ENCODE measurements around the gene ADK. TPM values are rescaled to one million over a fixed set of nuclear protein-coding genes. Genes with fewer than 3 reads are reported as not detected.
A peak's percentile ranks its signal among the peaks of the same experiment; 100 is the strongest.

The ADK gene
- total and polyA plus RNA-seq, 8 donors = 44.8 to 68.6 (median 57.5) TPM

- no peak for TF ChIP-seq CTCF (IDR thresholded peaks at IDR 0.05)
Measured at GRCh38 chr10:74733612-74734011, 582.6 kb downstream of the ADK start.

GRCh38 chr10:74736029-74736428 lies 585.0 kb downstream of the ADK start:
- intact Hi-C loops (cut with DNase I) = no loop called here
- no peak for DNase-seq

More at GRCh38 chr10:74733612-74734011, 582.6 kb downstream of the ADK start:
- Histone ChIP-seq H3K9me3 (peaks cover 0 to 3% of the 10 kb centered on the region in 2 donors), H3K4me1 (peaks cover 0 to 6% of the 10 kb centered on the region in 2 donors), H3K27me3 (no peaks in the 10 kb centered on the region), H3K36me3 (no peaks in the 10 kb centered on the region), H3K4me3 (no peak overlapping the region), H3K27ac (no peak overlapping the region)
- DNase-seq = no peak
- intact Hi-C loops (cut with DNase I) = no loop called here
- no peak for ATAC-seq

GRCh38 chr10:74738052-74738451 lies 587.0 kb downstream of the ADK start:
- H3K9me3 ChIP-seq = peaks cover 0 to 3% of the 10 kb centered on the region in 2 donors
- H3K4me3 ChIP-seq = no peak overlapping the region
- no peak for DNase-seq
- peaks cover 0 to 13% of the 10 kb centered on the region in 2 donors for H3K4me1 ChIP-seq
- no peak overlapping the region for H3K27ac ChIP-seq
- TF ChIP-seq CTCF (IDR thresholded peaks at IDR 0.05) = no peak
- intact Hi-C loops (cut with DNase I) = no loop called here
- H3K27me3 ChIP-seq = no peaks in the 10 kb centered on the region
- ATAC-seq = peak; percentile 19
- no peaks in the 10 kb centered on the region for H3K36me3 ChIP-seq

More at GRCh38 chr10:74736029-74736428, 585.0 kb downstream of the ADK start:
- H3K4me3 ChIP-seq = no peak overlapping the region
- no peaks in the 10 kb centered on the region for H3K36me3 ChIP-seq
- H3K4me1 ChIP-seq = peaks cover 0 to 13% of the 10 kb centered on the region in 2 donors
- H3K27me3 ChIP-seq = no peaks in the 10 kb centered on the region
- TF ChIP-seq CTCF (IDR thresholded peaks at IDR 0.05) = no peak
- ATAC-seq = no peak
- H3K9me3 ChIP-seq = peaks cover 0 to 3% of the 10 kb centered on the region in 2 donors
- H3K27ac ChIP-seq = no peak overlapping the region

- no peak overlapping the region for H3K4me3 ChIP-seq
- no peak for TF ChIP-seq CTCF (IDR thresholded peaks at IDR 0.05)
- no peaks in the 10 kb centered on the region for H3K27me3 ChIP-seq
- ATAC-seq = no peak
- intact Hi-C loops (cut with DNase I) = no loop called here
- H3K9me3 ChIP-seq = peaks cover 0 to 2% of the 10 kb centered on the region in 2 donors
- H3K36me3 ChIP-seq = no peaks in the 10 kb centered on the region
- DNase-seq = no peak
- peaks cover 0 to 13% of the 10 kb centered on the region in 2 donors for H3K4me1 ChIP-seq
- H3K27ac ChIP-seq = no peak overlapping the region
Measured at GRCh38 chr10:74738542-74738941, 587.5 kb downstream of the ADK start.

- Histone ChIP-seq H3K27me3 (no peaks in the 10 kb centered on the region), H3K4me1 (peaks cover 0 to 13% of the 10 kb centered on the region in 2 donors), H3K27ac (no peak overlapping the region), H3K36me3 (no peaks in the 10 kb centered on the region), H3K4me3 (no peak overlapping the region), H3K9me3 (no peaks in the 10 kb centered on the region)
- peak in 1 of 4 donors; percentile 19 for DNase-seq
- peak; percentile 55 for ATAC-seq
- intact Hi-C loops (cut with DNase I) = no loop called here
- TF ChIP-seq CTCF (IDR thresholded peaks at IDR 0.05) = no peak
Measured at GRCh38 chr10:74738985-74739567, 588.1 kb downstream of the ADK start.
